ENCODE measurements around the gene PCDHGA3.
"Not testable (repeated sequence)": the region's sequence is repeated elsewhere in the genome, so short reads cannot be mapped to it uniquely, and the experiment has no call there.

PCDHGA3 gene

DNA sequence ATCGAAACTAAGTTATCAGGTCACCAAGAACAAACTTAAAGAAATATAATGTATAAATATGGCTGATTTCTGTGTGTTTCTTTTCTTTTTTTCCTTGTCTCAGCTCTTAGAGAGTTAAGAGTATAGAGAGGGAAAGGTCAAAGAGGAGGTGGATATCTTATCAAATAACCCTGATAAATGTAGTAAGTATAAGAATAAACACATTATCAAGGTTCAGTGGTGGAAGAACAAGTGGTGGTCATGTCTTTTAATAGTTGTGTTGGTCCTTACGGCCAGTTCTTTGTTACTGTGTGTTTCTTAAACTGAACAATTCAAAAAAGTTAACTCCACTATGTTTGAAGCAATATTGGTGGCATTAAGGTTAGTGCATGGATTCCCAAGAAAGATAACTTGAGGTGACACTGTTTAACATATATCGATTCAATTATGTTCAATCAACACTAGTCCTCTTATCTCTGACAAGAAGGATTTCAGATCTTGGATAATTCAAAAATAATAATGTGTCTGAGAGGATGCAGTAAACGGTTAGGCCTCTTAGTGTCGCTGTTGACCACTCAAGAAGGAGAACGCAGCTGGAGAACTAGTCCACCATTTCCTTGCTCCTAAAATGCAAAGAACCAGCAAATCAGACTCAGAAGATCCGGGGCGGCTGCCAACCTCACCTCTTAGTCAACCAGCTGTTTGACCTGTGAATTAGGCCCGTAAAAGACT, at the start of gene PCDHGA3:
Gene PCDHGA3, plus strand, starts transcription at position 588 of the 711 bp plus-strand sequence. CDS start 205 bp downstream, outside the sequence.
- no peak for DNase-seq (ENCODE audit: low read depth in 3 of 3)

DNA sequence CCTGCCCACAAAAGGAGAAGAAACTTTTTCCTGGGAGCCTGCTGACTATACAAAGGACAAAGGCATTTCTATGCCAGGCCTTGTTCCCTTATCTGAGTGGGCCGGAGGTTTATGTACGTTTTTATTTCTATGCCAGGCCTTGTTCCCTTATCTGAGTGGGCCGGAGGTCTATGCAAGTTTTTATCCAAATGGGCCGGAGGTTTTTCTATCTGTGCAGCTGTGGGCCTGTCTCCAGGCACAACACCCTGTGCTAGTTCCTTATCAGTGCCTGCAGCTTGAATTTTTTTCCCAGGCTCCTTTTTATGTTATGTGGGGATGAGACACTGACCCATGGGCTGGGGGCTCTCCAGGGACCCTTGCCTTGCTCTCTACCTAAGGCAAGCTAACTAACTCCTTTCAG, 45.3 kb upstream of the PCDHGA3 start:
- no peak for DNase-seq (ENCODE audit: low read depth in 3 of 3)

- no peak for DNase-seq (ENCODE audit: low read depth in 3 of 3)
Observed at GRCh38 chr5:141303756-141304155, 39.9 kb upstream of the PCDHGA3 start, which contains the start of gene SLC25A2. Gene SLC25A2 (minus strand): TSS chr5:141304049. CDS start chr5:141303865, 184 bp downstream.

DNA sequence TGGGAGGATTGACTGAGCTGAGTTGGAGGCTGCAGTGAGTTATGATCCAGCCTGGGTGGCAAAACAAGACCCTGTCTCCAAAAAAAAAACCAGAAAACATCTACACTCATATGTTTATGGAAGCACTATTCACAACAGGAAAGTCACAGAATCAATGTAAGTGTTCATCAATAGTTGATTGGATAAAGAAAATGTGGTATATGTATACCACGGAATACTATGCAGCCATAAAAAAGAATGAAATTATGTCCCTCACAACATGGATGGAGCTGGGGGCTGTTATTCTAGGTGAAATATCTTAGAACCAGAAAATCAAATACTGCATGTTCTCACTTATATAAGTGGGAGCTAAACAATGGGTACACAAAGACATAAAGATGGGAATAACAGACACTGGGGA, 37.0 kb upstream of the PCDHGA3 start:
- no peak for DNase-seq (ENCODE audit: low read depth in 3 of 3)

GRCh38 chr5:141313711-141314110, 29.9 kb upstream of the PCDHGA3 start:
- DNase-seq (ENCODE audit: low read depth in 3 of 3), result no peak

DNA sequence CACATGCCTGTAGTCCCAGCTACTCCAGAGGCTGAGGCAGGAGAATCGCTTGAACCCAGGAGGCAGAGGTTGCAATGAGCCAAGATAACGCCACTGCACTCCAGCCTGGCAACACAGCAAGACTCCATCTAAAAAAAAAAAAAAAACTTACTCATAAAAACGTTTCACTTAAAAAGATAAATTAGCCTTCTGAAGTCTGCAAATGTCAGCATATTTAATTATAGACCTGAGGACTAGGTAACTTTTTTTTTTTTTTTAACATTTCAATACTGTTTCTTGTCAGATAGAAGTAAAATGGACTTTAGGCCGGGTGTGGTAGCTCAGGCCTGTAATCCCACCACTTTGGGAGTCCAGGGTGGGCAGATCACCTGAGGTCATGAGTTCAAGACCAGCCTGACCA, 26.7 kb upstream of the PCDHGA3 start:
- not testable (repeated sequence) for DNase-seq (ENCODE audit: low read depth in 3 of 3)

- DNase-seq (ENCODE audit: low read depth in 3 of 3), result no peak
Observed at GRCh38 chr5:141319202-141319601, 24.4 kb upstream of the PCDHGA3 start.

DNA sequence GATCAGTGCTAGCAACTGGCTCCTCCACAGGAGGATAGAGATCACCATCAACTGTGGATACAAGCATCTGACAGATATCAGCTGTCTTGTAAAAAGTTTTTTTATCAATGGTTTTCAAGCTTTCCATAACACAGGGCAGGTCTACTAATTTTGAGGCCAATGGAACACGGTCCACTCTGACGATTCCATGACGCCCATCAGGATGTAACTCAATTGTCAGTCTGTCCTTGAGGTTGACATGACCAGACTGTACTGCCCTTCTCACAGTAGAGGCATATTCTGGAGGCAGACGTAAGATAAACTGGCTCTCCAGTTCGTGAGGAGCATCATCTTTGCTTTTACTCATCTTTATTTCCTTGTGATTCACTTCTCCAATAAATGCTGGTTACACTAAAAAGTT, 23.9 kb upstream of the PCDHGA3 start:
- no peak for DNase-seq (ENCODE audit: low read depth in 3 of 3)

GRCh38 chr5:141320225-141321169, 23.1 kb upstream of the PCDHGA3 start, which contains the start of gene TAF7:
Gene TAF7 (minus strand): TSS chr5:141320784. CDS start chr5:141320044, 740 bp downstream.
- DNase-seq (ENCODE audit: low read depth in 3 of 3), result peak; percentile 82 to 87 (median 83)

DNA sequence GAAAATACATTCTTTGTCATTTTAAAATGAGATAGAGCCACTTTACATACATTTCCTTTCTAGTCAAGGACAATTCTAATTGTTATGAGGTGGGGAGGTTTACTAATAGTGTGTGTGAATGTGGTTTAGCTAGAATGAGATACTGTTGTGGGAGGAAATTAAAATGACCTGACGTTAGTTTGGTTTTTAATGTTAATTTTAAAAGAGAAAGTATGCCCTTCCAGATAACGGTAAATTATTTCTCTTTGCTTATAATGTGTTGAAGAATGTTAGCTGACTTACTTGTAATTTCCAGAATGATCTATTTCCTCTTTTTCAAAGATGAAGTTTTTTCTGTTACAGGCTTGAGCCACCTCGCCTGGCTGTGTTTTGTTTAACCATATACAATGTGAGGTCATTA, 21.4 kb upstream of the PCDHGA3 start:
- DNase-seq (ENCODE audit: low read depth in 3 of 3), result no peak

- peak; percentile 36 to 43 (median 42) for DNase-seq (ENCODE audit: low read depth in 3 of 3)
Observed at GRCh38 chr5:141326088-141326854, 17.4 kb upstream of the PCDHGA3 start.

GRCh38 chr5:141328231-141328630, 15.4 kb upstream of the PCDHGA3 start:
- DNase-seq (ENCODE audit: low read depth in 3 of 3), result no peak

- no peak for DNase-seq (ENCODE audit: low read depth in 3 of 3)
Observed at GRCh38 chr5:141330299-141331080, 13.1 kb upstream of the PCDHGA3 start, which contains the start of gene PCDHGA1. Gene PCDHGA1 (plus strand): TSS chr5:141330514.

DNA sequence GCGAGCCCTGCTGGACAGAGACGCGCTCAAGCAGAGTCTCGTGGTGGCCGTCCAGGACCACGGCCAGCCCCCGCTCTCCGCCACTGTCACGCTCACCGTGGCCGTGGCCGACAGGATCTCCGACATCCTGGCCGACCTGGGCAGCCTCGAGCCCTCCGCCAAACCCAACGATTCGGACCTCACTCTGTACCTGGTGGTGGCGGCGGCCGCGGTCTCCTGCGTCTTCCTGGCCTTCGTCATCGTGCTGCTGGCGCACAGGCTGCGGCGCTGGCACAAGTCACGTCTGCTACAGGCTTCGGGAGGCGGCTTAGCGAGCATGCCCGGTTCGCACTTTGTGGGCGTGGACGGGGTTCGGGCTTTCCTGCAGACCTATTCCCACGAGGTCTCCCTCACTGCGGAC, 11.1 kb upstream of the PCDHGA3 start:
- DNase-seq (ENCODE audit: low read depth in 3 of 3), result not testable (repeated sequence)

DNA sequence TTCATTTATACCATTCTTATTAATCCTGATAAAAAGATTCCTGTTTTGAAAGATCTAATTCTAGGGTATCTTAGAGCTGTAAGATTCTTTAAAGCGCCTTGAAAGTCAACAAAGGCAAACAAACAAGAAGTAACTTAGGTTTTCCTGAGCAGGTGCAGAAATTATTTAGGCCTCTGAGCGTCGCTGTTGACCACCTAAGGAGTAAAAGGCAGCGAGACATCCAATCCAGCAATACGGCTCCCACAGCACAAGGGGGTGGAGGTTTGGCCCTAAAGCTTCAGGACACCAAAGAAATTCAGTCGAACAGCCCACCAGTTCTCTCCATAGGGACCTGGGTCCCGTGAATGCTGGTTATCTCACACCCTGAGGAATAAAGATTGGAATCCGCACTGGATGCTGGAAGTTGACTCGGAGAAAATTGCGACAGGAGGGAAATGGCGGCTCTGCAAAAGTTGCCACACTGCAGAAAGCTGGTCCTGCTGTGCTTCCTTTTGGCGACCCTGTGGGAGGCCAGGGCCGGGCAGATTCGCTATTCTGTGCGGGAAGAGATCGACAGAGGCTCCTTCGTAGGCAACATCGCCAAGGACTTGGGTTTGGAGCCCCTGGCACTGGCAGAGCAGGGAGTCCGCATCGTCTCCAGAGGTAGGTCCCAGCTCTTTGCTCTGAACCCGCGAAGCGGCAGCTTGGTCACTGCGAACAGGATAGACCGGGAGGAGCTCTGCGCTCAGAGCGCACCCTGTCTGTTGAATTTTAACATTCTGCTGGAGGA, 4.9 kb upstream of the PCDHGA3 start, which contains the start of gene PCDHGA2:
Gene PCDHGA2, plus strand, starts transcription at position 223 of the 769 bp plus-strand sequence.
- DNase-seq (ENCODE audit: low read depth in 3 of 3), result no peak

- not testable (repeated sequence) for DNase-seq (ENCODE audit: low read depth in 3 of 3)
Observed at GRCh38 chr5:141340781-141341354, 2.8 kb upstream of the PCDHGA3 start.

DNA sequence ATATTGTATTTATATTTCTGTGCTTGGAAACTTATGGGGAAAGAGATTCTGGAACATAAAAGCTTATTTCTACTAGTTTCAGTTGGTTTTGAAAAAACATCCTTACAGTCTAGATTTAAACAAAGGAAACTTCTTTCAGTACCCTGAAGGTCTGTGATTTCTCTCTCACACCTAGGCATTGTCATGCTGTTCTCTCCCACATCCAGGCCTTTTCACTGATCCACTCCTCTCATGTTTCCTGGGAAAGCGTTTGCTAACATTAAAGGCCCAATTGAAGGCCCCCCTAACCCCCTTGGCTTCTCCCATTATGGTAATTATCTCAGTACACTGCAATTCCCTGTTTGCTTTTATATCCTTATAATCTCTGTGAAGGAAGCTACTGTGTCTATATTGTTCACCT, 856 bp upstream of the PCDHGA3 start:
- no peak for DNase-seq (ENCODE audit: low read depth in 3 of 3)

DNA sequence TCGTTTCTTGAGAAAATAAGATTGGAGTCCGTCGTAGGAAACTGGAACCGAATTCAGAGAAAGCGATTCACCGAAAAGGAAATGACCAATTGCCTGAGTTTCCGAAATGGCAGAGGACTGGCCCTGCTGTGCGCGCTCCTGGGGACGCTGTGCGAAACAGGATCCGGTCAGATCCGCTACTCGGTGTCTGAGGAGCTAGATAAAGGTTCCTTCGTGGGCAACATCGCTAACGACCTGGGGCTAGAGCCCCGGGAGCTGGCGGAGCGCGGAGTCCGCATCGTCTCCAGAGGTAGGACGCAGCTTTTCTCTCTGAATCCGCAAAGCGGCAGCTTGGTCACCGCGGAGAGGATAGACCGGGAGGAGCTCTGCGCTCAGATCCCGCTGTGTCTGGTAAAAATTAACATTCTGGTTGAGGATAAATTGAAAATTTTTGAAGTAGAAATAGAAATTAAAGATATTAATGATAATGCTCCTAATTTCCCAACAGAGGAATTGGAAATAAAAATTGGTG, 379 bp downstream of the PCDHGA3 start:
- no peak for DNase-seq (ENCODE audit: low read depth in 3 of 3)

- no peak for DNase-seq (ENCODE audit: low read depth in 3 of 3)
Observed at GRCh38 chr5:141345327-141345726, 1.7 kb downstream of the PCDHGA3 start.

All from stimulated activated CD4-positive, alpha-beta T cell treated with anti-CD3 and anti-CD28 coated beads, TNF-alpha, amount 100 ng/mL, for 48 hours (primary cell).